ENCODE measurements around the gene ZNF644.
"Not testable (repeated sequence)": the region's sequence is repeated elsewhere in the genome, so short reads cannot be mapped to it uniquely, and the experiment has no call there.

Gene ZNF644

DNA sequence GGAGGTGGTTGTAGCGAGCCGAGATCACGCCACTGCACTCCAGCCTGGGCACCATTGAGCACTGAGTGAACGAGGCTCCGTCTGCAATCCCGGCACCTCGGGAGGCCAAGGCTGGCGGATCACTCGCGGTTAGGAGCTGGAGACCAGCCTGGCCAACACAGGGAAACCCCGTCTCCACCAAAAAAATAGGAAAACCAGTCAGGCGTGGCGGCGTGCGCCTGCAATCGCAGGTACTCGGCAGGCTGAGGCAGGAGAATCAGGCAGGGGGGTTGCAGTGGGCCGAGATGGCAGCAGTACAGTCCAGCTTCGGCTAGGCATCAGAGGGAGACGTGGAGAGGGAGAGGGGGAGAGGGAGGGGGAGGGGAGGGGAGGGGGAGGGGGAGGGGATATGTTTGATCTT is 129.6 kb downstream of the ZNF644 start:
- H3K9me3 ChIP-seq (ENCODE audit: low read length); H3F3A ChIP-seq (ENCODE audit: insufficient read depth, low read length); H3K36me3 ChIP-seq (ENCODE audit: insufficient read depth, low read length); H3K9me2 ChIP-seq (ENCODE audit: low read depth, low read length); H3K4me2 ChIP-seq (ENCODE audit: low read length); H3K9ac ChIP-seq (ENCODE audit: low read length); H4K20me1 ChIP-seq (ENCODE audit: insufficient read depth, low read length); H2AFZ ChIP-seq (ENCODE audit: low read length); H3K79me2 ChIP-seq (ENCODE audit: insufficient read depth, low read length); H3K4me1 ChIP-seq (ENCODE audit: insufficient read depth, low read length, severe bottlenecking); H3K4me3 ChIP-seq (ENCODE audit: low read depth, low read length, poor library complexity, severe bottlenecking); H3K27ac ChIP-seq (ENCODE audit: low read depth, low read length, poor library complexity, severe bottlenecking); H3K27me3 ChIP-seq (ENCODE audit: insufficient read depth, low read length): not testable (repeated sequence)

DNA sequence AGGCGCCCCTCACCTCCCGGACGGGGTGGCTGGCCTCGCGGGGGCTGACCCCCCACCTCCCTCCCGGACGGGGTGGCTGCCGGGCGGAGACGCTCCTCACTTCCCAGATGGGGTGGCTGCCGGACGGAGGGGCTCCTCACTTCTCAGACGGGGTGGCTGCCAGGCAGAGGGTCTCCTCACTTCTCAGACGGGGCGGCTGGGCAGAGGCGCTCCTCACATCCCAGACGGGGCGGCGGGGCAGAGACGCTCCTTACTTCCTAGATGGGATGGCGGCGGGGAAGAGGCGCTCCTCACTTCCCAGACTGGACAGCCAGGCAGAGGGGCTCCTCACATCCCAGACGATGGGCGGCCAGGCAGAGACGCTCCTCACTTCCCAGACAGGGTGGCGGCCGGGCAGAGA is 130.1 kb downstream of the ZNF644 start:
- not testable (repeated sequence) for H3K9me2 ChIP-seq (ENCODE audit: low read depth, low read length); H3K79me2 ChIP-seq (ENCODE audit: insufficient read depth, low read length); H3K4me3 ChIP-seq (ENCODE audit: low read depth, low read length, poor library complexity, severe bottlenecking); H3K9me3 ChIP-seq (ENCODE audit: low read length); H3K36me3 ChIP-seq (ENCODE audit: insufficient read depth, low read length); H3K9ac ChIP-seq (ENCODE audit: low read length); H3K4me1 ChIP-seq (ENCODE audit: insufficient read depth, low read length, severe bottlenecking); H4K20me1 ChIP-seq (ENCODE audit: insufficient read depth, low read length); H2AFZ ChIP-seq (ENCODE audit: low read length); H3F3A ChIP-seq (ENCODE audit: insufficient read depth, low read length); H3K4me2 ChIP-seq (ENCODE audit: low read length); H3K27me3 ChIP-seq (ENCODE audit: insufficient read depth, low read length); H3K27ac ChIP-seq (ENCODE audit: low read depth, low read length, poor library complexity, severe bottlenecking)

DNA sequence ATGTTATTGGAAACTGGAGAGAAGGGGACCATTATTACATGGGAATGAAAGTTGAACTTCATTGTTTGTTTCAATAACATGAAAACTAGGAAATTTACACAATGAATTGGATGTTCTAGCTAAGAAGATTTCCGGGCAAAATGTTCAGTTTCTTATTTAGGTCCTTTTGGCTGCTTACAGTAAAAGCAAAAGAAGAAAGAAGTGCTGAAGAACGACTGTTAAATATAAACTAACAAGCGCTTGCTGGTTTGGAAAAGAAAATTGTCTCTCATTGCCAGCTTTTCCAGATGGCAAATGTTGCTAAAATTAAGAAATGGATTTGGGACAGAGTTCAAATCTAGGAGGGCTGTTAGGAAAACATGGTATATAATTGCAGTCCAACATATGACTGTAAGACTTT is 139.6 kb downstream of the ZNF644 start:
- H3K36me3 ChIP-seq (ENCODE audit: insufficient read depth, low read length) = no peaks in the 10 kb centered on the region
- H2AFZ ChIP-seq (ENCODE audit: low read length) = no peak overlapping the region
- no peaks in the 10 kb centered on the region for H3K79me2 ChIP-seq (ENCODE audit: insufficient read depth, low read length)
- no peaks in the 10 kb centered on the region for H3F3A ChIP-seq (ENCODE audit: insufficient read depth, low read length)
- H3K27me3 ChIP-seq (ENCODE audit: insufficient read depth, low read length) = no peaks in the 10 kb centered on the region
- H4K20me1 ChIP-seq (ENCODE audit: insufficient read depth, low read length) = no peaks in the 10 kb centered on the region
- H3K4me1 ChIP-seq (ENCODE audit: insufficient read depth, low read length, severe bottlenecking) = no peaks in the 10 kb centered on the region
- H3K9me3 ChIP-seq (ENCODE audit: low read length) = peaks cover 16% of the 10 kb centered on the region
- no peak overlapping the region for H3K4me2 ChIP-seq (ENCODE audit: low read length)
- no peaks in the 10 kb centered on the region for H3K9me2 ChIP-seq (ENCODE audit: low read depth, low read length)
- TF ChIP-seq, protein P1, sequence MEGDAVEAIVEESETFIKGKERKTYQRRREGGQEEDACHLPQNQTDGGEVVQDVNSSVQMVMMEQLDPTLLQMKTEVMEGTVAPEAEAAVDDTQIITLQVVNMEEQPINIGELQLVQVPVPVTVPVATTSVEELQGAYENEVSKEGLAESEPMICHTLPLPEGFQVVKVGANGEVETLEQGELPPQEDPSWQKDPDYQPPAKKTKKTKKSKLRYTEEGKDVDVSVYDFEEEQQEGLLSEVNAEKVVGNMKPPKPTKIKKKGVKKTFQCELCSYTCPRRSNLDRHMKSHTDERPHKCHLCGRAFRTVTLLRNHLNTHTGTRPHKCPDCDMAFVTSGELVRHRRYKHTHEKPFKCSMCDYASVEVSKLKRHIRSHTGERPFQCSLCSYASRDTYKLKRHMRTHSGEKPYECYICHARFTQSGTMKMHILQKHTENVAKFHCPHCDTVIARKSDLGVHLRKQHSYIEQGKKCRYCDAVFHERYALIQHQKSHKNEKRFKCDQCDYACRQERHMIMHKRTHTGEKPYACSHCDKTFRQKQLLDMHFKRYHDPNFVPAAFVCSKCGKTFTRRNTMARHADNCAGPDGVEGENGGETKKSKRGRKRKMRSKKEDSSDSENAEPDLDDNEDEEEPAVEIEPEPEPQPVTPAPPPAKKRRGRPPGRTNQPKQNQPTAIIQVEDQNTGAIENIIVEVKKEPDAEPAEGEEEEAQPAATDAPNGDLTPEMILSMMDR (IDR thresholded peaks at IDR 0.05; ENCODE audit: low read length) = no peak
- TF ChIP-seq EZH2 (IDR thresholded peaks at IDR 0.05; ENCODE audit: borderline replicate concordance, low read length) = no peak
- H3K4me3 ChIP-seq (ENCODE audit: low read depth, low read length, poor library complexity, severe bottlenecking) = no peak overlapping the region
- no peak overlapping the region for H3K9ac ChIP-seq (ENCODE audit: low read length)
- H3K27ac ChIP-seq (ENCODE audit: low read depth, low read length, poor library complexity, severe bottlenecking) = no peak overlapping the region

DNA sequence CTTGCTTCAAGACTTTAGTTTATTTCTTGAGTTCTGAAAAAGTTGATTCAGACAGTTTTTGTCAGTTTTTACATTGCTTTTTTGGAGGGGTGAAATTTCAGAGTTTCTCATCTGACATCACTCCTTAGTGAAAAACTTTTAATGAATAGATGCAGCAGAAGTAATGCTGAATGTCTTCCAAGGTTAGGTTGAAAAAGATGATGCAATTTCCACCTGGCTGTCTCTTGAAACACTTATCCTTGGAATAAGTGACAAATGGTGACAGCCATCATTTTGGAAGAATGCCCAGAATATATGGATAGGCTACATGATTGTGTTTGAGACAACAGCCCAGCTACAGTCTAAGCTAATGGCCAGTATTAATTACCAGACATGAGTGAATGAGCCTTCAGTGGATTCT is 140.8 kb downstream of the ZNF644 start:
- Histone ChIP-seq H3K4me3 (ENCODE audit: low read depth, low read length, poor library complexity, severe bottlenecking) (no peak overlapping the region), H3K27me3 (ENCODE audit: insufficient read depth, low read length) (no peaks in the 10 kb centered on the region), H4K20me1 (ENCODE audit: insufficient read depth, low read length) (no peaks in the 10 kb centered on the region), H3F3A (ENCODE audit: insufficient read depth, low read length) (no peaks in the 10 kb centered on the region), H3K27ac (ENCODE audit: low read depth, low read length, poor library complexity, severe bottlenecking) (no peak overlapping the region), H3K9me2 (ENCODE audit: low read depth, low read length) (no peaks in the 10 kb centered on the region), H3K4me2 (ENCODE audit: low read length) (no peak overlapping the region), H2AFZ (ENCODE audit: low read length) (no peak overlapping the region), H3K9me3 (ENCODE audit: low read length) (peaks cover 16% of the 10 kb centered on the region), H3K79me2 (ENCODE audit: insufficient read depth, low read length) (no peaks in the 10 kb centered on the region), H3K4me1 (ENCODE audit: insufficient read depth, low read length, severe bottlenecking) (no peaks in the 10 kb centered on the region), H3K9ac (ENCODE audit: low read length) (no peak overlapping the region), H3K36me3 (ENCODE audit: insufficient read depth, low read length) (no peaks in the 10 kb centered on the region)
- no peak for TF ChIP-seq EZH2 (IDR thresholded peaks at IDR 0.05; ENCODE audit: borderline replicate concordance, low read length)
- TF ChIP-seq, protein P1 (IDR thresholded peaks at IDR 0.05; ENCODE audit: low read length) = no peak
